ENCODE measurements around the gene JMJD7.

Gene JMJD7

DNA sequence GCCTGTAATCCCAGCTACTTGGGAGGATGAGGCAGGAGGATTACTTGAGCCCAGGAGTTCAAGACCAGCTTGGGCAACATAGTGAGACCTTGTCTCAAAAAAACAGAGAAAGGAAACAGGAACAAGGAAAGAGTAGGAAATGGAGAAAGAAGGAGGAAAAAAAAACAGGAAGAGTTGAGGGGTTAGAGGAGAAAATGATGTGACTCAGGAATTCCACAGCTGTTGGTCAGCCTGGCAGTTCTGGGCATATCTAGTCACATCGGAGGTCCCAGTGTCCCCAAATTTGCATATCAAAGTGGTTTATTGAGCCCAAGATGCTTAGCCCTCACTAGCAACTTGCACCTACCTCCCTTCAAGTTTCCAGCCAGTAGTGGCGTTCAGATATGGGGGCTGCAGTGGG is 18.8 kb upstream of the JMJD7 start:
- DNase-seq (ENCODE audit: low spot score in 2 of 2): no peak
- no peak overlapping the region for H3K27ac Mint-ChIP-seq
- peaks cover 5% of the 10 kb centered on the region for H3K4me1 Mint-ChIP-seq
- H3K27me3 Mint-ChIP-seq: no peaks in the 10 kb centered on the region
- H3K4me3 Mint-ChIP-seq: no peak overlapping the region
- no peaks in the 10 kb centered on the region for H3K9me3 Mint-ChIP-seq
- peaks cover 2% of the 10 kb centered on the region for H3K36me3 Mint-ChIP-seq
- no peak for ATAC-seq (ENCODE audit: low read depth)

DNA sequence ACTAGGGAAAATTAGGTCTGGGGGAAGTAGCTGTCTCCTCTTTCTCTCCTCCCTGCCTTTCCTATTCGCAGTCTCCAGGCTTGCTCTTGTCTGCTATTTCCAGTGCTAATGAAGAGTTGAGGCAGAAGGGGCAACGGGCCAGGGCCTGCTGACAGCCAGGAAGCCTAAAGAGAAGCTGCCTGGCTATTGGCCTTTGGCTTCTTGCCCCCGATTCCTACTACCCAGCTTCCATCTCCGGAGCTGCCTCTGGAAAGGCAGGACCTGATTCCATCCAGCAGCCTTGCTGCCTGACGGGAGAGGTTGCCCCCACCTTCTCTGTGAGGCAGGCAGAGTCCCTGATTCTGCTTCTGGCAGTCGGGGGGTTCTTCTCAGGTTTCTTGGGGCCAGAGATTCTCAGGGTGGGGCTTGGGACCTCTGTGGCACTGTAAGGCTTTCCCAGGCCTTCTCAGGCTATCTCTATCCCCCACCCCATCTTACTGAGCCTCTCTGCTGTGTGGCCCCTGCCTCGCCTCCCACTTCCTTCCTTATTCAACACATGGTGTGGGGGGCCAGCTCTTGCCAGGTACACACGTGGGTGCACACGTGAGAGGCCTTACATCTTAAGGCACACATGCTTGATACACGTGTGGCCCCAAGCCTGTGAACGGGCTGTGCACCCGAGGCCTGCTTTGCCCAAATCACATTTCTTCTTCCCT is 18.2 kb upstream of the JMJD7 start:
- H3K27me3 Mint-ChIP-seq: no peaks in the 10 kb centered on the region
- DNase-seq (ENCODE audit: low spot score in 2 of 2): no peak
- H3K27ac Mint-ChIP-seq: no peak overlapping the region
- peaks cover 6% of the 10 kb centered on the region for H3K36me3 Mint-ChIP-seq
- H3K4me1 Mint-ChIP-seq: peaks cover 5% of the 10 kb centered on the region
- ATAC-seq (ENCODE audit: low read depth): no peak
- no peak overlapping the region for H3K4me3 Mint-ChIP-seq
- H3K9me3 Mint-ChIP-seq: no peaks in the 10 kb centered on the region

DNA sequence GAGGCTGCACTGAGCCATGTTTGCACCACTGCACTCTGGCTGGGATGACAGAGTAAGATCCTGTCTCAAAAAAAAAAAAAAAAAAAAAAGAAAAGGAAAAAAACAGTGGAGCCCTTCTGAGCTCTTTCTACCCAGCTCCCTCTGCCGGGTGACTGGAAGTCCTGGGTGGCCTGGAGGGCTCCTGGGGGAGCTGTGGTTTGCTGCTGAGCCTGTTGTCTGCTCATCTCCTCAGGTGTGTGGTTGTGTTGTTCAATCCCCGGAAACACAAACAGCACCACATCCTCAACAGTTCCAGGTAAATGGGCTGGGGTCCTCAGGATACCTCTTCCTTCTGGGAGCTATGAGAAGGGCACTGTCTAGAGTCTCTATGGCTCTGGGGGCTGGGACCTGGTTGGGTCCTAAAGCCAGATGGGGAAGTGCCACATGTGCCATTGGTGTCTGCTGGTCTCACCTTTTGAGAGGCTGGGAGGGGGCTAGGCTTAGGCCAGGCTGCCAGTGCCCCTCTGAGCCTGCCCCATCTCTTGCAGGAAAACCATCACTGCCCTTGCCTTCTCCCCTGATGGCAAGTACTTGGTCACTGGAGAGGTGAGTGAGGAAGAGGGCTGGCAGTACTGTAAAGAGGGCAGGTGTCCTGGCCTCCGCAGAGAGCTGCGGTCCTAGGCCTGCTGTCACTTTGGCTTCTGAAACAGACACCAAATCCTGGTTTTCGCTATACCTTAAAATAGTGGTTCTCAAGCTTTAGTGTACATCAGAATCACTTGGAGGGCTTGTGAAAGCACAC is 17.1 kb upstream of the JMJD7 start:
- H3K4me3 Mint-ChIP-seq: no peak overlapping the region
- H3K9me3 Mint-ChIP-seq: no peaks in the 10 kb centered on the region
- H3K27ac Mint-ChIP-seq: no peak overlapping the region
- peaks cover 5% of the 10 kb centered on the region for H3K4me1 Mint-ChIP-seq
- DNase-seq (ENCODE audit: low spot score in 2 of 2) (no peak), ATAC-seq (ENCODE audit: low read depth) (no peak)
- no peaks in the 10 kb centered on the region for H3K27me3 Mint-ChIP-seq
- H3K36me3 Mint-ChIP-seq: peaks cover 8% of the 10 kb centered on the region

DNA sequence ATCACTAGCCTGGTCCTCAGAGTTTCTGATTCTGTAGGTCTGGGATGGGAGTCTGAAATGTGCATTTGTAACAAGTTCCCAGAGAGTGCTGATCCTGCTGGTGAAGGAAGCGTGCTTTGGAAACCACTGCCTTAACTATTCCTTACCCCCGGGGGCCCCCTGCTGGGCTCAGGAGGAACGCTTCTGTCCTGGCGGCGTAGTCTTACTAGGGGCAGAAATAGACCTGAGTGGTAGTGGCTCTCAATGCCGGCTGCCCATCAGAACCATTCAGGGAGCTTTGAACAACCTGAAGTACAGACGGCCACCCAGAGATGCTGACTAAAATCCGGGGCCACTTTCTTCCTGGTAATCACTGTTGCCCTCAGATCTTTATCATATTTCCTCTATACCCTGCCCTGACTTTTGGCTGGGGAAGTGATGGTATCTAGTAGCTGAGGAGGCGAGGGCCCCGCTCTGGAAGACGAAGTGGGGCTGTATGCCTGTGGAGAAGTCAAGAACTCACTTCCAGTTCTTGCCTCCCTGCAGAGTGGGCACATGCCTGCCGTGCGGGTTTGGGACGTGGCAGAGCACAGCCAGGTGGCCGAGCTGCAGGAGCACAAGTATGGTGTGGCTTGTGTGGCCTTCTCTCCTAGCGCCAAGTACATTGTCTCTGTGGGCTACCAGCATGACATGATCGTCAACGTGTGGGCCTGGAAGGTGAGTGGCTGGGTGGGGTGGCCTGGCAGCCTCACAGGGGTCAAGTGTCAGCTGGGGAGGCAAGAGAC is 16.3 kb upstream of the JMJD7 start:
- H3K27me3 Mint-ChIP-seq: no peaks in the 10 kb centered on the region
- H3K4me3 Mint-ChIP-seq: no peak overlapping the region
- H3K9me3 Mint-ChIP-seq: no peaks in the 10 kb centered on the region
- no peak overlapping the region for H3K27ac Mint-ChIP-seq
- peak; percentile 71 for DNase-seq (ENCODE audit: low spot score in 2 of 2)
- H3K36me3 Mint-ChIP-seq: peaks cover 10% of the 10 kb centered on the region
- peaks cover 5% of the 10 kb centered on the region for H3K4me1 Mint-ChIP-seq
- peak; percentile 95 for ATAC-seq (ENCODE audit: low read depth)

DNA sequence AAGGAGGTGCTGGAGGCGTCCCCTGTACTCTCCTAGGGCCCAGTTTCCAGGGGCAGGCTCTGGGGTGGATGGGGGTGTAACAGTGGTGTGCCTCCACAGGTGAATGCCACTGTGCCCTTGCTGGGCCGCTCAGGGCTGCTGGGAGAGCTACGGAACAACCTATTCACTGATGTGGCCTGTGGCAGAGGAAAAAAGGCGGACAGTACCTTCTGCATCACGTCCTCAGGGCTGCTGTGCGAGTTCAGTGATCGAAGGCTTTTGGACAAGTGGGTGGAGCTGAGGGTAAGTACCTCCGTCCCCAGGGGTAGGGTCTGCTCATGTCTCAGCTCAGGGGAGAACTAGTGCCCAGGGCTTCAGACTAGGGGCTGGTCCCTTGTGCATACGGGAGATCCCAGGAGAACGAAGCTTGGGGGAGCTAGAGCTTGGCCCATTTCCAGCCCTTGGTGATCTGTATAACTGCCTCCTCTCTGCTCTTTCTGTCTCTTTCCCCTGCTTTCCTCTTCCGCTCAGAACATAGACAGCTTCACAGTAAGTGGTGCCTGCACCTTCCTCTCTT is 15.0 kb upstream of the JMJD7 start:
- DNase-seq (ENCODE audit: low spot score in 2 of 2) (no peak), ATAC-seq (ENCODE audit: low read depth) (no peak)
- H3K4me1 Mint-ChIP-seq: peaks cover 5% of the 10 kb centered on the region
- no peaks in the 10 kb centered on the region for H3K9me3 Mint-ChIP-seq
- H3K36me3 Mint-ChIP-seq: peaks cover 10% of the 10 kb centered on the region
- no peak overlapping the region for H3K27ac Mint-ChIP-seq
- no peaks in the 10 kb centered on the region for H3K27me3 Mint-ChIP-seq
- no peak overlapping the region for H3K4me3 Mint-ChIP-seq

DNA sequence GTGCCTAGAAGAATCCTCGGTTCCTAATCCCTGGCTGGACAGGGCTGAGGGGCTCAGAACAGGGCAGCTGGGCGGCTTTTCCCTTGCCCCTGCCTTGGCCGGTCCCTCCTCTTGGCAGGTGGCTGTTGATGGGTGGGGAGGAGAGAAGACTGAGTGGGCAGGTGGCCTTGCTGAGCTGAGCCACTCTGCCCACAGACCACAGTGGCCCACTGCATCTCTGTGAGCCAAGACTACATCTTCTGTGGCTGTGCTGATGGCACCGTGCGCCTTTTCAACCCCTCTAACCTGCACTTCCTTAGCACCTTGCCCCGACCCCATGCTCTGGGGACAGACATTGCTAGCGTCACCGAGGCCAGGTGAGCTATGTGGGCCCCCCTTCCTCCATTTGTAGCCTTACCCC is 14.5 kb upstream of the JMJD7 start:
- Mint-ChIP-seq H3K9me3 (no peaks in the 10 kb centered on the region), H3K36me3 (peaks cover 10% of the 10 kb centered on the region), H3K27me3 (no peaks in the 10 kb centered on the region), H3K27ac (no peak overlapping the region), H3K4me3 (no peak overlapping the region), H3K4me1 (peaks cover 5% of the 10 kb centered on the region)
- ATAC-seq (ENCODE audit: low read depth) (no peak), DNase-seq (ENCODE audit: low spot score in 2 of 2) (no peak)

DNA sequence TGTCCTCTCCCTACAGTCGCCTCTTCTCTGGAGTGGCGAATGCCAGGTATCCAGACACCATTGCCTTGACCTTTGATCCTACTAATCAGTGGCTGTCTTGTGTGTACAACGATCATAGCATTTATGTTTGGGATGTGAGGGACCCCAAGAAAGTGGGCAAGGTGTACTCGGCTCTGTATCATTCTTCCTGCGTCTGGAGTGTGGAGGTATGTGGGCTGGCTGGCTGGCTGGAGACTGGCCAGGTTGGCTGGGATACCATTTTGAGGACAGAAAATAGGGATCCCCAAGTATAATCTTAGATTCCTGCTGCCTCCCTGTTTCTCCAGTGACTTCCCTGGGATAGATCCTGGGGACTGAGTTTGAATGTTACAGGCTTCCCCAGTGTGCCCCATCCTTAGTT is 13.4 kb upstream of the JMJD7 start:
- peaks cover 5% of the 10 kb centered on the region for H3K4me1 Mint-ChIP-seq
- no peak overlapping the region for H3K4me3 Mint-ChIP-seq
- peaks cover 15% of the 10 kb centered on the region for H3K36me3 Mint-ChIP-seq
- DNase-seq (ENCODE audit: low spot score in 2 of 2) (no peak), ATAC-seq (ENCODE audit: low read depth) (no peak)
- H3K9me3 Mint-ChIP-seq: no peaks in the 10 kb centered on the region
- no peaks in the 10 kb centered on the region for H3K27me3 Mint-ChIP-seq
- H3K27ac Mint-ChIP-seq: no peak overlapping the region

DNA sequence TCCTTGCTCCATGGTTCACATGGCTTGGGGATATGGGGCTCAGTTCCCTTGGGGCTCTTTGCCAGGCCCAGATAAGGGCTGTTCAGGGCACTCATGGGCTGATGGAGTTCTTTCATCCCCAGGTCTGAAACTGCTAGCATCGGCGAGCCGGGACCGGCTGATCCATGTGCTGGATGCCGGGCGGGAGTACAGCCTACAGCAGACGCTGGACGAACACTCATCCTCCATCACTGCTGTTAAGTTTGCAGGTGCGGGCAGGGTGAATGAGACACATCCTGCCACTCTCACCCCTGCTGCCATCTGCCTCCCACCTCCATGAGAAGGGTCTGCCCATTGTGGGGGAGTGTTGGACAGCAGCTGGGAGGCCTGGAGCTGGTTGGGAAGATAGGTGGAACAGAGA is 11.1 kb upstream of the JMJD7 start:
- DNase-seq (ENCODE audit: low spot score in 2 of 2): no peak
- Mint-ChIP-seq H3K4me1 (no peaks in the 10 kb centered on the region), H3K9me3 (no peaks in the 10 kb centered on the region), H3K36me3 (peaks cover 18% of the 10 kb centered on the region), H3K27me3 (no peaks in the 10 kb centered on the region), H3K27ac (no peak overlapping the region), H3K4me3 (no peak overlapping the region)
- no peak for ATAC-seq (ENCODE audit: low read depth)

DNA sequence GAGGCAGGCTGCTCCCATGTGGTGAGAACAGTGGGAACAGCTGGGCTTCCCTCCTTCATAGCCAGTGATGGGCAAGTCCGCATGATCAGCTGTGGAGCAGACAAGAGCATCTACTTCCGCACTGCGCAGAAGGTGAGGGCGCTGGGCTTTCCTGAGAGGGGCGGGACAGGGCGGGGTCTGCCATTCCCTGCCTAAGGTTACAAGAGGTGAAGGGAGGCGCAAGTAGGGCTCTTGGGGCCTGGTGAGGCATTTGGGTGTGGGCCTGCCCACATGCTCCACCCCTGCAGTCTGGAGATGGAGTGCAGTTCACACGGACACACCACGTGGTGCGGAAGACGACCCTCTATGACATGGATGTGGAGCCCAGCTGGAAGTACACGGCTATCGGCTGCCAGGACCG is 10.6 kb upstream of the JMJD7 start:
- Mint-ChIP-seq H3K9me3 (no peaks in the 10 kb centered on the region), H3K4me1 (no peaks in the 10 kb centered on the region), H3K4me3 (no peak overlapping the region), H3K27me3 (no peaks in the 10 kb centered on the region), H3K27ac (no peak overlapping the region), H3K36me3 (peaks cover 18% of the 10 kb centered on the region)
- no peak for ATAC-seq (ENCODE audit: low read depth)
- DNase-seq (ENCODE audit: low spot score in 2 of 2): no peak

DNA sequence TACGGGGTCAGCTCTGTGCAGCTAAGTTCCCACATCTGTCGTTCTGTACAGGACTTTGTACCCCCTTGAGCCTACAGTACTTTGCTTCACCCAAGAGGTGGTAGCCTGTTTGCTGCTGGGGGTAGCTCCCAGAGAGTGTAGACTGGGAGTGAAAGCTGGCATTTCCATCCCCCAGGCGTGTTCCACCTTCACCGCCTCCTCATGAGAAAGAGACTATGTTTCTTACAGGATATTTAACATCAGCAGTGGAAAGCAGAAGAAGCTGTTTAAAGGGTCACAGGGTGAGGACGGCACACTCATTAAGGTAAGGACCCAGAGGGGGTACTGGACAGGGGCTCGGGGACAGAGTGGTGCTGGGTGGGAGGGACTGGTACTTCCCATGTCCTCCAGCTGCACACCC is 10.1 kb upstream of the JMJD7 start:
- no peak for ATAC-seq (ENCODE audit: low read depth)
- H3K27ac Mint-ChIP-seq: no peak overlapping the region
- no peaks in the 10 kb centered on the region for H3K27me3 Mint-ChIP-seq
- H3K36me3 Mint-ChIP-seq: peaks cover 18% of the 10 kb centered on the region
- no peaks in the 10 kb centered on the region for H3K9me3 Mint-ChIP-seq
- H3K4me1 Mint-ChIP-seq: no peaks in the 10 kb centered on the region
- H3K4me3 Mint-ChIP-seq: no peak overlapping the region
- no peak for DNase-seq (ENCODE audit: low spot score in 2 of 2)

DNA sequence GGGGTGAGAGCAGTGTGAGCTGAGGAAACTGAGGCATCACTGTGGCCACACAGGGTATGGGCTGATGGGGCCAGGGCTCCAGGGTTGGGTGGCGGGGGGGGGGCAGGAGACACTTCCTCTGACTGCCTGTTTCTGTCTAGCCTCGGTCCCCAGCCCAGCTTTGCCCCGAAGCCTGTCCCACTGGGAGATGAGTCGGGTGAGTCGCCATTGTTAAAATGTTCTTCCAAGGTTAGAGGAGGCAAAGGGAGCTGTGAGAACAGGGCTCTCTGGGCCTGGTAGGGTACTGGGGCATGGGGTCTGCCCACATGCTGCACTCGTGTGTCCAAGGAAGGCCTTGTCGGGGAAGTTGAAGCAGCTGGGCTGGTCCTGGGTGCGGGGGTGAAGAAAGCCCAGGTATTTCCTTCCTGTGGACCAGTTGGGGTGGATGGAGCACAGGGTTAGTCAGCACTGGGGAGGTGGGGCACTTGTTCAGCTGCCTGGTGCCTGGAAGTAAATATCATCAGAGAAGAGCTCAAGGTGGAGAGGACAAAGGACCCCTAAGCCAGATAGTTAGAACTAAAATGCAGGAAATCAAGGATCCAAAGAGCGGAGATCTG is 8.3 kb upstream of the JMJD7 start:
- no peak overlapping the region for H3K27ac Mint-ChIP-seq
- DNase-seq (ENCODE audit: low spot score in 2 of 2) (no peak), ATAC-seq (ENCODE audit: low read depth) (no peak)
- H3K36me3 Mint-ChIP-seq: peaks cover 14% of the 10 kb centered on the region
- H3K4me1 Mint-ChIP-seq: no peaks in the 10 kb centered on the region
- no peaks in the 10 kb centered on the region for H3K27me3 Mint-ChIP-seq
- no peak overlapping the region for H3K4me3 Mint-ChIP-seq
- H3K9me3 Mint-ChIP-seq: no peaks in the 10 kb centered on the region

DNA sequence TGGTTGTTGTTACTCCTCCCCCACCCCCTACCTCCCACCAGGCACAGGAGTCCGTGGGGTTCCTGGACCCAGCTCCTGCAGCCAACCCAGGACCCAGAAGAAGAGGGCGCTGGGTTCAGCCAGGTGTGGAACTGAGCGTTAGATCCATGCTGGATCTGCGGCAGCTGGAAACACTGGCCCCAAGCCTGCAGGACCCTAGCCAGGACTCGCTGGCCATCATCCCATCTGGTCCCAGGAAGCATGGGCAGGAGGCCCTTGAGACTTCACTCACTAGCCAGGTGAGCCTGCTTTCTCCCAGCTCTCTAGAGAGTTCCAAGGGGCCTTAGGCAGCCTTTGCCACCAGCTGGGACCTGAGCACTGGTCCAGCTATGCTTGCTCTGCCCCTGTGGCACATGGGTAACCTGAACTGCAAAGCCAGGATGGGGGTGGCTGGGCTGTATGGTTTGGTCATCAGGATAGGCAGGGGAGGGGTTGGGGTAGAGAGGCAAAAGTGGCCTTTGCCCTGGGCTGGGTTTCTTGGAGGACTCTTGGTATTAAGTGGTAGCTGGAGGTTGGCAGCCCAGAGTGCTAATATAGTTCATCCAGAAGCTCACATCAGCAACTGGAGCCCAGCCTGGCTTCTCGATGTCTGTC is 7.0 kb upstream of the JMJD7 start:
- H3K27me3 Mint-ChIP-seq: no peaks in the 10 kb centered on the region
- no peaks in the 10 kb centered on the region for H3K4me1 Mint-ChIP-seq
- peaks cover 11% of the 10 kb centered on the region for H3K36me3 Mint-ChIP-seq
- H3K9me3 Mint-ChIP-seq: no peaks in the 10 kb centered on the region
- no peak overlapping the region for H3K4me3 Mint-ChIP-seq
- ATAC-seq (ENCODE audit: low read depth) (no peak), DNase-seq (ENCODE audit: low spot score in 2 of 2) (no peak)
- H3K27ac Mint-ChIP-seq: no peak overlapping the region

DNA sequence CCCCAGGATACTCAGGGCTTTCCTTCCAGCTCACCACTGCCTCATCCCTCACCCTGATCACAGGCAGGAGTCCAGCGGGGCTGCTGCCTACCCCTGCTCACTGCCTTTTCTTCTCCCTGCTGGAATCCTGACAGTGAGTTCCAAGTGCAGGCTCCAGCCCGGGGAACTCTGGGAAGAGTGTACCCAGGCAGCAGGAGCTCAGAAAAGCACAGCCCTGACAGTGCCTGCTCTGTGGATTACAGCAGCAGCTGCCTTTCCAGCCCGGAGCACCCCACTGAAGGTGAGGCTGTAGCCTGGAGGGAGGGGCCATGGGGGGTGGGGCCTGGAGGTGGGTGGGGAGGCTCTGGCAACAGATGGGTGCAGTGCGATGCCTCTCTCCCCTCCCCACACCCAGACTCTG is 6.1 kb upstream of the JMJD7 start:
- H3K36me3 Mint-ChIP-seq: peaks cover 10% of the 10 kb centered on the region
- DNase-seq (ENCODE audit: low spot score in 2 of 2) (no peak), ATAC-seq (ENCODE audit: low read depth) (no peak)
- no peak overlapping the region for H3K4me3 Mint-ChIP-seq
- no peaks in the 10 kb centered on the region for H3K9me3 Mint-ChIP-seq
- H3K27me3 Mint-ChIP-seq: no peaks in the 10 kb centered on the region
- H3K27ac Mint-ChIP-seq: no peak overlapping the region
- peaks cover 5% of the 10 kb centered on the region for H3K4me1 Mint-ChIP-seq
